CD8-positive, alpha-beta memory T cell (primary cell): ENCODE measurements around the gene PLCD1. TPM values are rescaled to one million over a fixed set of nuclear protein-coding genes. Genes with fewer than 3 reads are reported as not detected.
"Not testable (repeated sequence)": the region's sequence is repeated elsewhere in the genome, so short reads cannot be mapped to it uniquely, and the experiment has no call there.

Source experiments
- CTCF ChIA-PET: fragments of 350-600 bp; sonication (Branson Sonifier 250); formaldehyde crosslinking; loops from one replicate; lab custom pipeline; 2021; ENCODE audit warnings: antibody characterized with exemption; lab: Charles Lee
- POLR2A ChIA-PET: fragments of 350-600 bp; sonication (Branson Sonifier 250); formaldehyde crosslinking; loops from one replicate; lab custom pipeline; 2021; ENCODE audit warnings: antibody characterized with exemption; lab: Charles Lee
- DNase-seq, 5 donors: peaks; one replicate each; pipeline versions ENCODE4 v3.0.0 to v3.0.0-alpha.2; 2020 to 2022; ENCODE audit warnings: mixed read lengths in 1 of 5
- H3K27ac ChIP-seq: one replicate; pipeline ENCODE4 v1.7.0; 2013; ENCODE audit warnings: low read depth, mild to moderate bottlenecking, low read length, moderate library complexity
- H3K27me3 ChIP-seq: 2 replicates; pipeline ENCODE4 v1.7.0; 2013; ENCODE audit warnings: low read length, mild to moderate bottlenecking; ENCODE audit not compliant: insufficient read depth, poor library complexity, severe bottlenecking
- H3K36me3 ChIP-seq: 2 replicates; pipeline ENCODE4 v1.7.0; 2013; ENCODE audit warnings: mild to moderate bottlenecking, low read length, moderate library complexity; ENCODE audit not compliant: insufficient read depth
- H3K4me1 ChIP-seq: 2 replicates; pipeline ENCODE4 v1.7.0; 2013; ENCODE audit warnings: mild to moderate bottlenecking, low read length, moderate library complexity; ENCODE audit not compliant: insufficient read depth
- H3K4me3 ChIP-seq: 2 replicates; pipeline ENCODE4 v1.7.0; 2013; ENCODE audit warnings: mild to moderate bottlenecking, low read length
- H3K9me3 ChIP-seq: 2 replicates; pipeline ENCODE4 v1.7.0; 2013; ENCODE audit warnings: mild to moderate bottlenecking, low read length
- H3K27ac Mint-ChIP-seq, 8 donors: one replicate each; pipeline ENCODE4 v1.8.0; 2020 to 2021; ENCODE audit warnings: mixed read lengths in 8 of 8, mild to moderate bottlenecking in 6 of 8, inconsistent platforms in 3 of 8, moderate library complexity in 3 of 8
- H3K27me3 Mint-ChIP-seq, 2 donors: one replicate each; pipeline ENCODE4 v1.8.0; 2020 to 2021; ENCODE audit warnings: mixed read lengths in 2 of 2, mild to moderate bottlenecking in 1 of 2, moderate library complexity in 1 of 2
- H3K36me3 Mint-ChIP-seq, 3 donors: one replicate each; pipeline ENCODE4 v1.8.0; 2020 to 2021; ENCODE audit warnings: mixed read lengths in 3 of 3, inconsistent platforms in 1 of 3, mild to moderate bottlenecking in 1 of 3
- H3K4me1 Mint-ChIP-seq, 3 donors: one replicate each; pipeline ENCODE4 v1.8.0; 2020 to 2021; ENCODE audit warnings: mixed read lengths in 3 of 3, inconsistent platforms in 1 of 3, mild to moderate bottlenecking in 1 of 3
- H3K4me3 Mint-ChIP-seq, 7 donors: one replicate each; pipeline ENCODE4 v1.8.0; 2020 to 2021; ENCODE audit warnings: mixed read lengths in 7 of 7, mild to moderate bottlenecking in 6 of 7, moderate library complexity in 4 of 7, inconsistent platforms in 2 of 7
- H3K9me3 Mint-ChIP-seq, 5 donors: one replicate each; pipeline ENCODE4 v1.8.0; 2020 to 2022; ENCODE audit warnings: mixed read lengths in 5 of 5, mild to moderate bottlenecking in 3 of 5, moderate library complexity in 2 of 5, inconsistent platforms in 1 of 5
- polyA plus RNA-seq: library from polyadenylated mRNA; unstranded; fragments of 300-500 nt; fragmentation: Illumina TruSeq; gene quantifications from one replicate; pipeline ENCODE4 v1.2.3, GENCODE V29; 2021
- total RNA-seq, 2 experiments: library from RNA; stranded (reverse); gene quantifications; one replicate each; pipeline ENCODE4 v1.2.3, GENCODE V29; 2021

The PLCD1 gene
- total and polyA plus RNA-seq, 3 experiments from 2014 or later: 12.8 to 36.4 (median 18.5) TPM

GRCh38 chr3:37992271-37993066 is 37.0 kb downstream of the PLCD1 start:
- H3K36me3 Mint-ChIP-seq: peaks cover 4 to 26% (median 9%) of the 10 kb centered on the region in 3 donors
- H3K27ac ChIP-seq: peak overlapping the region; percentile 25
- peaks cover 37% of the 10 kb centered on the region for H3K4me1 ChIP-seq
- H3K9me3 ChIP-seq: no peaks in the 10 kb centered on the region
- H3K4me1 Mint-ChIP-seq: peaks cover 37 to 53% (median 46%) of the 10 kb centered on the region in 3 donors
- no peaks in the 10 kb centered on the region for H3K9me3 Mint-ChIP-seq
- no peak for DNase-seq
- CTCF ChIA-PET: interaction anchor here (2.1 kb wide), 1 partner anchor 18 kb away, joined by 7 read pairs; no protein-coding TSS in a partner anchor
- peak overlapping the region; percentile 51 to 98 (median 96) for H3K4me3 Mint-ChIP-seq
- H3K27ac Mint-ChIP-seq: peak overlapping the region; percentile 8 to 99 (median 76)
- POLR2A ChIA-PET: no interaction called here
- H3K36me3 ChIP-seq: no peaks in the 10 kb centered on the region
- H3K27me3 ChIP-seq: no peaks in the 10 kb centered on the region
- H3K27me3 Mint-ChIP-seq: peaks cover 0 to 1% of the 10 kb centered on the region in 2 donors
- no peak overlapping the region for H3K4me3 ChIP-seq

GRCh38 chr3:37991823-37992222 is 37.6 kb downstream of the PLCD1 start:
- H3K27me3 ChIP-seq: no peaks in the 10 kb centered on the region
- H3K4me3 ChIP-seq: no peak overlapping the region
- Mint-ChIP-seq H3K9me3 (no peaks in the 10 kb centered on the region), H3K4me1 (peaks cover 34 to 47% (median 41%) of the 10 kb centered on the region in 3 donors), H3K27ac (peak overlapping the region in 3 of 8 donors; percentile 0 to 73 (median 36)), H3K27me3 (peaks cover 0 to 1% of the 10 kb centered on the region in 2 donors), H3K4me3 (peak overlapping the region in 2 of 7 donors; percentile 3 to 5), H3K36me3 (peaks cover 2 to 23% (median 7%) of the 10 kb centered on the region in 3 donors)
- H3K27ac ChIP-seq: no peak overlapping the region
- ChIA-PET CTCF (interaction anchor here (2.1 kb wide), 1 partner anchor 17 kb away, joined by 7 read pairs; no protein-coding TSS in a partner anchor), POLR2A (no interaction called here)
- H3K9me3 ChIP-seq: no peaks in the 10 kb centered on the region
- no peaks in the 10 kb centered on the region for H3K36me3 ChIP-seq
- DNase-seq: no peak
- H3K4me1 ChIP-seq: peaks cover 31% of the 10 kb centered on the region

GRCh38 chr3:37991109-37991508 is 38.3 kb downstream of the PLCD1 start:
- Histone ChIP-seq H3K36me3 (no peaks in the 10 kb centered on the region), H3K4me3 (no peak overlapping the region), H3K9me3 (no peaks in the 10 kb centered on the region), H3K27me3 (no peaks in the 10 kb centered on the region), H3K27ac (no peak overlapping the region), H3K4me1 (peaks cover 24% of the 10 kb centered on the region)
- H3K27ac Mint-ChIP-seq: no peak overlapping the region
- H3K4me1 Mint-ChIP-seq: peaks cover 27 to 39% (median 34%) of the 10 kb centered on the region in 3 donors
- H3K4me3 Mint-ChIP-seq: peak overlapping the region in 1 of 7 donors; percentile 8
- DNase-seq: no peak
- CTCF ChIA-PET: interaction anchor here (2.5 kb wide), 1 partner anchor 16 kb away, joined by 6 read pairs; no protein-coding TSS in a partner anchor
- H3K27me3 Mint-ChIP-seq: peaks cover 0 to 1% of the 10 kb centered on the region in 2 donors
- peaks cover 0 to 16% (median under 1%) of the 10 kb centered on the region in 3 donors for H3K36me3 Mint-ChIP-seq
- no peaks in the 10 kb centered on the region for H3K9me3 Mint-ChIP-seq
- POLR2A ChIA-PET: no interaction called here

- no peaks in the 10 kb centered on the region for H3K9me3 ChIP-seq
- no peaks in the 10 kb centered on the region for H3K9me3 Mint-ChIP-seq
- no peaks in the 10 kb centered on the region for H3K27me3 ChIP-seq
- H3K27me3 Mint-ChIP-seq: peaks cover 0 to 1% of the 10 kb centered on the region in 2 donors
- peaks cover 18% of the 10 kb centered on the region for H3K4me1 ChIP-seq
- H3K4me1 Mint-ChIP-seq: peaks cover 21 to 34% (median 28%) of the 10 kb centered on the region in 3 donors
- H3K36me3 Mint-ChIP-seq: peaks cover 0 to 10% (median 0%) of the 10 kb centered on the region in 3 donors
- H3K27ac ChIP-seq: no peak within 1 kb of the TSS
- POLR2A ChIA-PET: no interaction called here
- H3K4me3 Mint-ChIP-seq: peak within 1 kb of the TSS in 1 of 7 donors; percentile 77
- no peak for DNase-seq
- peak within 1 kb of the TSS in 2 of 8 donors; percentile 77 to 79 for H3K27ac Mint-ChIP-seq
- CTCF ChIA-PET: interaction anchor here (0.6 to 2.5 kb wide), 2 partner anchors 15 to 25 kb away, joined by 3 to 6 read pairs; no protein-coding TSS in a partner anchor
- H3K36me3 ChIP-seq: no peaks in the 10 kb centered on the region
- H3K4me3 ChIP-seq: no peak within 1 kb of the TSS
Observed at GRCh38 chr3:37990527-37990926, 38.9 kb downstream of the PLCD1 start, which contains the start of gene VILL. Gene VILL, plus strand, starts transcription at chr3:37990786. Its CDS starts 2,887 bp downstream, at chr3:37993673.

GRCh38 chr3:37989821-37990480 is 39.5 kb downstream of the PLCD1 start:
- H3K27ac Mint-ChIP-seq: peak overlapping the region in 2 of 8 donors; percentile 77 to 79
- H3K9me3 ChIP-seq: no peaks in the 10 kb centered on the region
- H3K4me3 Mint-ChIP-seq: peak overlapping the region in 1 of 7 donors; percentile 77
- peaks cover 0 to 1% of the 10 kb centered on the region in 2 donors for H3K27me3 Mint-ChIP-seq
- H3K36me3 Mint-ChIP-seq: peaks cover 0 to 9% (median 0%) of the 10 kb centered on the region in 3 donors
- peaks cover 12% of the 10 kb centered on the region for H3K4me1 ChIP-seq
- H3K9me3 Mint-ChIP-seq: no peaks in the 10 kb centered on the region
- H3K4me1 Mint-ChIP-seq: peaks cover 15 to 28% (median 22%) of the 10 kb centered on the region in 3 donors
- no peaks in the 10 kb centered on the region for H3K36me3 ChIP-seq
- CTCF ChIA-PET: interaction anchor here (0.6 to 2.5 kb wide), 2 partner anchors 15 to 26 kb away, joined by 3 to 6 read pairs; no protein-coding TSS in a partner anchor
- POLR2A ChIA-PET: no interaction called here
- no peak overlapping the region for H3K4me3 ChIP-seq
- no peaks in the 10 kb centered on the region for H3K27me3 ChIP-seq
- DNase-seq: no peak
- no peak overlapping the region for H3K27ac ChIP-seq

- no peaks in the 10 kb centered on the region for H3K27me3 ChIP-seq
- H3K4me1 ChIP-seq: peaks cover 8% of the 10 kb centered on the region
- ChIA-PET CTCF (interaction anchor here (2.5 kb wide), 1 partner anchor 14 kb away, joined by 6 read pairs; no protein-coding TSS in a partner anchor), POLR2A (no interaction called here)
- Mint-ChIP-seq H3K36me3 (peaks cover 0 to 3% (median 0%) of the 10 kb centered on the region in 3 donors), H3K9me3 (no peaks in the 10 kb centered on the region), H3K27me3 (peaks cover 0 to 1% of the 10 kb centered on the region in 2 donors), H3K27ac (peak overlapping the region in 2 of 8 donors; percentile 13 to 72), H3K4me3 (no peak overlapping the region), H3K4me1 (peaks cover 7 to 19% (median 13%) of the 10 kb centered on the region in 3 donors)
- H3K4me3 ChIP-seq: no peak overlapping the region
- no peaks in the 10 kb centered on the region for H3K36me3 ChIP-seq
- H3K9me3 ChIP-seq: no peaks in the 10 kb centered on the region
- H3K27ac ChIP-seq: no peak overlapping the region
- no peak for DNase-seq
Observed at GRCh38 chr3:37988931-37989525, 40.4 kb downstream of the PLCD1 start.

GRCh38 chr3:37988376-37988775 is 41.1 kb downstream of the PLCD1 start:
- CTCF ChIA-PET: interaction anchor here (2.5 kb wide), 1 partner anchor 13 kb away, joined by 6 read pairs; no protein-coding TSS in a partner anchor
- H3K36me3 ChIP-seq, H3K4me3 ChIP-seq, H3K27me3 Mint-ChIP-seq, H3K9me3 Mint-ChIP-seq, POLR2A ChIA-PET, DNase-seq, H3K9me3 ChIP-seq, H3K27me3 ChIP-seq, H3K36me3 Mint-ChIP-seq, H3K4me1 ChIP-seq, H3K27ac ChIP-seq: not testable (repeated sequence)
- peak overlapping the region in 1 of 8 donors; percentile 92 for H3K27ac Mint-ChIP-seq
- H3K4me3 Mint-ChIP-seq: peak overlapping the region in 1 of 7 donors; percentile 20
- peaks cover under 1 to 12% (median 6%) of the 10 kb centered on the region in 3 donors for H3K4me1 Mint-ChIP-seq
